ENCODE data around the gene LSAMP. TPM values are rescaled to one million over a fixed set of nuclear protein-coding genes. Genes with fewer than 3 reads are reported as not detected.

LSAMP gene
- total RNA-seq, 4 donors from 2014 or later = 1.3 to 8.3 (median 1.8) TPM

- no peak for TF ChIP-seq CTCF (IDR thresholded peaks at IDR 0.05)
- TF ChIP-seq POLR2A (IDR thresholded peaks at IDR 0.05) = no peak
- Histone ChIP-seq H3K36me3 (no peaks in the 10 kb centered on the region), H3K27ac (no peak overlapping the region), H3K9me3 (no peaks in the 10 kb centered on the region), H3K27me3 (no peaks in the 10 kb centered on the region), H3K4me3 (no peak overlapping the region), H3K4me1 (no peaks in the 10 kb centered on the region)
- no peak for DNase-seq
Measured at GRCh38 chr3:116388867-116389385, 56.4 kb downstream of the LSAMP start.

GRCh38 chr3:116386168-116386567 is 59.1 kb downstream of the LSAMP start:
- no peak overlapping the region for H3K4me3 ChIP-seq
- H3K27me3 ChIP-seq = no peaks in the 10 kb centered on the region
- DNase-seq = no peak
- H3K27ac ChIP-seq = no peak overlapping the region
- H3K4me1 ChIP-seq = no peaks in the 10 kb centered on the region
- no peaks in the 10 kb centered on the region for H3K9me3 ChIP-seq
- no peak for TF ChIP-seq CTCF (IDR thresholded peaks at IDR 0.05)
- no peak for TF ChIP-seq POLR2A (IDR thresholded peaks at IDR 0.05)
- H3K36me3 ChIP-seq = no peaks in the 10 kb centered on the region

DNA sequence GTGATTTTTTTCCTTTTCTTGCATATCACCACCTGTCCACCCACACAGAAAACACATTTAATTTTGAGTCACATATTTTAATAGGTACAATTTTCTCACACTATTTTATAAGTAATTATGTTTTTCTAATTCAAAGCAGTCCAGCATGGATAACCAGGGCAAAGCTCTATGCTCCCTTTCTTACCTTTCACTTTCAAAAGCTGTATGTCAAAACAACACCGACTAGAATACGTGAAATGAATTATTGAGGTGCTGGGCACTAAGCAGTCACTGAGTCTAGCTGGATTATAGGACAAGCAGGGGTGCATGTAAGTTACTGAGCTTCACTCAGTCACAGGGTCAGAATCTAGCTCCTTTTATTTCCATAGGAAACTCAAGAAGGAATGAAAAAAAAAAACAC is 60.6 kb downstream of the LSAMP start:
- DNase-seq = no peak
- Histone ChIP-seq H3K4me3 (no peak overlapping the region), H3K4me1 (no peaks in the 10 kb centered on the region), H3K36me3 (no peaks in the 10 kb centered on the region), H3K27me3 (no peaks in the 10 kb centered on the region), H3K9me3 (no peaks in the 10 kb centered on the region), H3K27ac (no peak overlapping the region)
- TF ChIP-seq POLR2A (IDR thresholded peaks at IDR 0.05) = no peak

GRCh38 chr3:116378077-116378476 is 67.2 kb downstream of the LSAMP start:
- Histone ChIP-seq H3K4me3 (no peak overlapping the region), H3K27ac (no peak overlapping the region), H3K9me3 (no peaks in the 10 kb centered on the region), H3K4me1 (no peaks in the 10 kb centered on the region), H3K27me3 (no peaks in the 10 kb centered on the region), H3K36me3 (no peaks in the 10 kb centered on the region)
- no peak for DNase-seq
- no peak for TF ChIP-seq CTCF (IDR thresholded peaks at IDR 0.05)
- TF ChIP-seq POLR2A (IDR thresholded peaks at IDR 0.05) = no peak

DNA sequence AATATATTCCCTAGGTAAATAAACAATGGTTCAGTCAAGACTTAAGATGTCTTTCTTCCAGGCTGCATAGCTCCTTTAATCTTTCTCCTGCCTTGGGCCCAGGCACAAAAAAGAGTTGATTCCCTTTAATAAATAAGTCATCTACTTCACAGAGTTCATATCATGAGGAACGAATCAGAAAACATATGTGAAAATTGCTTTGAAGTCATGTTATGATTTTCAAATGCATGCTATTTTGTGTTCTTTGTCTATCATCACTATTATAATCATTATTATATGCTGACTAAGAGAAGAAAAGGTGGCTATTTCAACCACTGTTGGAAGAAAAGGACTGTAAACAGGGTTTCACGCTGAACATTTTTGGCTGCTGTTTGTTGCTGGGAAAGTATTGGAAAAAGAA is 70.4 kb downstream of the LSAMP start:
- TF ChIP-seq CTCF (IDR thresholded peaks at IDR 0.05) (no peak), POLR2A (IDR thresholded peaks at IDR 0.05) (no peak)
- no peaks in the 10 kb centered on the region for H3K36me3 ChIP-seq
- no peaks in the 10 kb centered on the region for H3K4me1 ChIP-seq

GRCh38 chr3:116367761-116368395 is 77.4 kb downstream of the LSAMP start:
- no peaks in the 10 kb centered on the region for H3K4me1 ChIP-seq
- TF ChIP-seq CTCF (IDR thresholded peaks at IDR 0.05) (no peak), POLR2A (IDR thresholded peaks at IDR 0.05) (no peak)
- no peaks in the 10 kb centered on the region for H3K27me3 ChIP-seq
- no peak overlapping the region for H3K4me3 ChIP-seq
- H3K27ac ChIP-seq = no peak overlapping the region
- H3K36me3 ChIP-seq = no peaks in the 10 kb centered on the region
- no peak for DNase-seq
- H3K9me3 ChIP-seq = no peaks in the 10 kb centered on the region

More for the DNA sequence above, 70.4 kb downstream of the LSAMP start:
- Histone ChIP-seq H3K27me3 (no peaks in the 10 kb centered on the region), H3K27ac (no peak overlapping the region), H3K9me3 (no peaks in the 10 kb centered on the region), H3K4me3 (no peak overlapping the region)
- DNase-seq = no peak
